GM23338 (cell line): Measurements from ENCODE around the gene RGS3. TPM values are rescaled to one million over a fixed set of nuclear protein-coding genes. Genes with fewer than 3 reads are reported as not detected.

Experiments
- ATAC-seq: fragments of 200-7000 bp; cut with Tn5 transposase; 3 replicates; pipeline ENCODE4 v1.9.1; 2020
- DNase-seq: peaks from one replicate; pipeline ENCODE4 v3.0.0-alpha.2; 2015; ENCODE audit warnings: low spot score
- H2AFZ ChIP-seq: fragments of 200-600 bp; sonication (generic); 2 replicates; pipeline ENCODE4 v1.8.0; 2016; ENCODE audit warnings: antibody characterized with exemption, mild to moderate bottlenecking, moderate library complexity
- H3F3A ChIP-seq: fragments of 200-600 bp; sonication (generic); replicated peaks from 2 replicates; pipeline ENCODE4 v1.8.0; 2017; ENCODE audit warnings: antibody characterized with exemption, mixed run types, low read depth
- H3K27ac ChIP-seq: fragments of 200-600 bp; sonication (generic); 2 replicates; pipeline ENCODE4 v1.6.1; 2016; ENCODE audit warnings: low read depth
- H3K27me3 ChIP-seq: fragments of 200-600 bp; sonication (generic); 2 replicates; pipeline ENCODE4 v1.8.0; 2016; ENCODE audit warnings: mild to moderate bottlenecking, mixed run types, moderate library complexity; ENCODE audit not compliant: insufficient read depth
- H3K36me3 ChIP-seq: fragments of 200-600 bp; sonication (generic); 2 replicates; pipeline ENCODE4 v1.8.0; 2016; ENCODE audit warnings: mild to moderate bottlenecking; ENCODE audit not compliant: insufficient read depth
- H3K4me1 ChIP-seq: fragments of 200-600 bp; sonication (generic); 2 replicates; pipeline ENCODE4 v1.8.0; 2016; ENCODE audit warnings: mild to moderate bottlenecking, moderate library complexity; ENCODE audit not compliant: insufficient read depth
- H3K4me2 ChIP-seq: fragments of 200-600 bp; sonication (generic); 2 replicates; pipeline ENCODE4 v1.7.1; 2017; ENCODE audit warnings: mixed run types
- H3K4me3 ChIP-seq: fragments of 200-600 bp; sonication (generic); 2 replicates; pipeline ENCODE4 v1.6.1; 2016; ENCODE audit warnings: mixed run types
- H3K79me2 ChIP-seq: fragments of 200-600 bp; sonication (generic); replicated peaks from 2 replicates; pipeline ENCODE4 v1.8.0; 2017; ENCODE audit warnings: mild to moderate bottlenecking; ENCODE audit not compliant: insufficient read depth
- H3K9me2 ChIP-seq: fragments of 200-600 bp; sonication (generic); 2 replicates; pipeline ENCODE4 v1.8.0; 2017; ENCODE audit not compliant: insufficient read depth
- H4K20me1 ChIP-seq: fragments of 200-600 bp; sonication (generic); replicated peaks from 2 replicates; pipeline ENCODE4 v1.8.0; 2017; ENCODE audit warnings: mild to moderate bottlenecking; ENCODE audit not compliant: insufficient read depth
- H3K27ac Mint-ChIP-seq: 2 replicates; pipeline ENCODE4 v1.8.0; 2020; ENCODE audit warnings: inconsistent platforms, mild to moderate bottlenecking, moderate library complexity, mixed read lengths
- H3K27me3 Mint-ChIP-seq: 3 replicates; pipeline ENCODE4 v1.8.0; 2022; ENCODE audit warnings: low read depth, mild to moderate bottlenecking, moderate library complexity, mixed read lengths, inconsistent platforms; ENCODE audit not compliant: insufficient read depth, poor library complexity
- H3K36me3 Mint-ChIP-seq: 3 replicates; pipeline ENCODE4 v1.8.0; 2021; ENCODE audit warnings: low read depth, mild to moderate bottlenecking, inconsistent platforms, moderate library complexity, mixed read lengths
- H3K4me1 Mint-ChIP-seq: 3 replicates; pipeline ENCODE4 v1.8.0; 2020; ENCODE audit warnings: mild to moderate bottlenecking, inconsistent platforms, mixed read lengths
- H3K4me3 Mint-ChIP-seq: 3 replicates; pipeline ENCODE4 v1.8.0; 2021; ENCODE audit warnings: moderate library complexity, mild to moderate bottlenecking, inconsistent platforms, mixed read lengths
- H3K9me3 Mint-ChIP-seq: 3 replicates; pipeline ENCODE4 v1.8.0; 2020; ENCODE audit warnings: moderate library complexity, mild to moderate bottlenecking, inconsistent platforms, mixed read lengths
- CREB1 ChIP-seq: fragments of 250-450 bp; sonication (Bioruptor Pico); IDR thresholded peaks from 2 replicates; pipeline ENCODE4 v1.5.0; 2020; ENCODE audit warnings: low read depth, mild to moderate bottlenecking, moderate library complexity
- EZH2phosphoT487 ChIP-seq: fragments of 200-600 bp; sonication (generic); IDR thresholded peaks from one replicate; pipeline ENCODE4 v1.8.1; 2018; ENCODE audit warnings: antibody characterized with exemption; ENCODE audit not compliant: unreplicated experiment
- JUNB ChIP-seq: IDR thresholded peaks from one replicate; pipeline ENCODE4 v1.6.1; 2016; ENCODE audit warnings: antibody characterized with exemption; ENCODE audit not compliant: unreplicated experiment
- NANOG ChIP-seq: IDR thresholded peaks from 2 replicates; pipeline ENCODE4 v1.6.1; 2016; ENCODE audit warnings: antibody characterized with exemption, borderline replicate concordance
- POLR2AphosphoS5 ChIP-seq: IDR thresholded peaks from 2 replicates; pipeline ENCODE4 v1.6.1; 2016; ENCODE audit warnings: antibody characterized with exemption, low read depth
- STAT1 ChIP-seq: IDR thresholded peaks from one replicate; pipeline ENCODE4 v1.6.1; 2016; ENCODE audit warnings: antibody characterized with exemption; ENCODE audit not compliant: unreplicated experiment
- ZNF114 ChIP-seq: fragments of 250-450 bp; sonication (Bioruptor Pico); IDR thresholded peaks from 2 replicates; pipeline ENCODE4 v1.5.0; 2020; ENCODE audit warnings: mild to moderate bottlenecking, moderate library complexity
- ZNF462 ChIP-seq: fragments of 250-450 bp; sonication (Bioruptor Pico); IDR thresholded peaks from 2 replicates; pipeline ENCODE4 v1.5.0; 2020; ENCODE audit warnings: mild to moderate bottlenecking, moderate library complexity
- polyA plus RNA-seq: library from polyadenylated mRNA; unstranded; fragments of >200 nt; fragmentation: Nextera tagmentation; extraction: Ambion mirVana; gene quantifications from 2 replicates; pipeline ENCODE4 v1.2.1, GENCODE V29; 2016
- total RNA-seq: library from RNA; depleted of rRNA; stranded (reverse); fragments of >200 nt; shearing (Covaris generic); gene quantifications from 2 replicates; pipeline ENCODE4 v1.2.3, GENCODE V29; 2014

RGS3 gene
- total and polyA plus RNA-seq, 2 experiments from 2014 or later, result 14.2 to 24.3 TPM

- TF ChIP-seq ZNF462 (CRISPR knock-in tag), result no peak
- TF ChIP-seq NANOG, result no peak
- no peak for TF ChIP-seq CREB1 (CRISPR knock-in tag)
These were observed 7.6 kb downstream of the RGS3 start (continued) for GRCh38 chr9:113471143-113471542.

- peaks cover 4% of the 10 kb centered on the region for H3K4me1 Mint-ChIP-seq
These were observed 8.0 kb downstream of the RGS3 start for GRCh38 chr9:113471566-113471965.

More at GRCh38 chr9:113471566-113471965, 8.0 kb downstream of the RGS3 start:
- H2AFZ ChIP-seq, result peak overlapping the region; percentile 29
- Mint-ChIP-seq H3K4me3 (no peak overlapping the region), H3K36me3 (peaks cover 5% of the 10 kb centered on the region; the same call in 1 of the 3 replicates), H3K27ac (peak overlapping the region; percentile 24), H3K27me3 (no peaks in the 10 kb centered on the region), H3K9me3 (0 out of 3 replicates have a peak, but pooled peaks cover 3% of the 10 kb centered on the region)
- H3K4me1 ChIP-seq, result peaks cover 6% of the 10 kb centered on the region
- ATAC-seq (peak; percentile 92), DNase-seq (peak; percentile 53)
- H3F3A ChIP-seq, result no peaks in the 10 kb centered on the region
- H3K4me2 ChIP-seq, result peak overlapping the region; percentile 53
- no peaks in the 10 kb centered on the region for H4K20me1 ChIP-seq
- no peak for TF ChIP-seq ZNF114
- TF ChIP-seq EZH2phosphoT487, result no peak
- no peak for TF ChIP-seq POLR2AphosphoS5
- TF ChIP-seq JUNB, result no peak
- TF ChIP-seq STAT1, result no peak
- no peak overlapping the region for H3K27ac ChIP-seq
- H3K79me2 ChIP-seq, result no peaks in the 10 kb centered on the region
- H3K36me3 ChIP-seq, result no peaks in the 10 kb centered on the region
- H3K4me3 ChIP-seq, result no peak overlapping the region
- H3K27me3 ChIP-seq, result no peaks in the 10 kb centered on the region
- H3K9me2 ChIP-seq, result no peaks in the 10 kb centered on the region
